GM23338 (cell line): ENCODE measurements around the gene KLHL22. TPM values are rescaled to one million over a fixed set of nuclear protein-coding genes. Genes with fewer than 3 reads are reported as not detected.

Experiments used
- ATAC-seq: fragments of 200-7000 bp; cut with Tn5 transposase; 3 replicates; pipeline ENCODE4 v1.9.1; 2020
- DNase-seq: peaks from one replicate; pipeline ENCODE4 v3.0.0-alpha.2; 2015; ENCODE audit warnings: low spot score
- H2AFZ ChIP-seq: fragments of 200-600 bp; sonication (generic); 2 replicates; pipeline ENCODE4 v1.8.0; 2016; ENCODE audit warnings: antibody characterized with exemption, mild to moderate bottlenecking, moderate library complexity
- H3F3A ChIP-seq: fragments of 200-600 bp; sonication (generic); replicated peaks from 2 replicates; pipeline ENCODE4 v1.8.0; 2017; ENCODE audit warnings: antibody characterized with exemption, mixed run types, low read depth
- H3K27ac ChIP-seq: fragments of 200-600 bp; sonication (generic); 2 replicates; pipeline ENCODE4 v1.6.1; 2016; ENCODE audit warnings: low read depth
- H3K27me3 ChIP-seq: fragments of 200-600 bp; sonication (generic); 2 replicates; pipeline ENCODE4 v1.8.0; 2016; ENCODE audit warnings: mild to moderate bottlenecking, mixed run types, moderate library complexity; ENCODE audit not compliant: insufficient read depth
- H3K36me3 ChIP-seq: fragments of 200-600 bp; sonication (generic); 2 replicates; pipeline ENCODE4 v1.8.0; 2016; ENCODE audit warnings: mild to moderate bottlenecking; ENCODE audit not compliant: insufficient read depth
- H3K4me1 ChIP-seq: fragments of 200-600 bp; sonication (generic); 2 replicates; pipeline ENCODE4 v1.8.0; 2016; ENCODE audit warnings: mild to moderate bottlenecking, moderate library complexity; ENCODE audit not compliant: insufficient read depth
- H3K4me2 ChIP-seq: fragments of 200-600 bp; sonication (generic); 2 replicates; pipeline ENCODE4 v1.7.1; 2017; ENCODE audit warnings: mixed run types
- H3K4me3 ChIP-seq: fragments of 200-600 bp; sonication (generic); 2 replicates; pipeline ENCODE4 v1.6.1; 2016; ENCODE audit warnings: mixed run types
- H3K79me2 ChIP-seq: fragments of 200-600 bp; sonication (generic); replicated peaks from 2 replicates; pipeline ENCODE4 v1.8.0; 2017; ENCODE audit warnings: mild to moderate bottlenecking; ENCODE audit not compliant: insufficient read depth
- H3K9me2 ChIP-seq: fragments of 200-600 bp; sonication (generic); 2 replicates; pipeline ENCODE4 v1.8.0; 2017; ENCODE audit not compliant: insufficient read depth
- H4K20me1 ChIP-seq: fragments of 200-600 bp; sonication (generic); replicated peaks from 2 replicates; pipeline ENCODE4 v1.8.0; 2017; ENCODE audit warnings: mild to moderate bottlenecking; ENCODE audit not compliant: insufficient read depth
- H3K27ac Mint-ChIP-seq: 2 replicates; pipeline ENCODE4 v1.8.0; 2020; ENCODE audit warnings: inconsistent platforms, mild to moderate bottlenecking, moderate library complexity, mixed read lengths
- H3K27me3 Mint-ChIP-seq: 3 replicates; pipeline ENCODE4 v1.8.0; 2022; ENCODE audit warnings: low read depth, mild to moderate bottlenecking, moderate library complexity, mixed read lengths, inconsistent platforms; ENCODE audit not compliant: insufficient read depth, poor library complexity
- H3K36me3 Mint-ChIP-seq: 3 replicates; pipeline ENCODE4 v1.8.0; 2021; ENCODE audit warnings: low read depth, mild to moderate bottlenecking, inconsistent platforms, moderate library complexity, mixed read lengths
- H3K4me1 Mint-ChIP-seq: 3 replicates; pipeline ENCODE4 v1.8.0; 2020; ENCODE audit warnings: mild to moderate bottlenecking, inconsistent platforms, mixed read lengths
- H3K4me3 Mint-ChIP-seq: 3 replicates; pipeline ENCODE4 v1.8.0; 2021; ENCODE audit warnings: moderate library complexity, mild to moderate bottlenecking, inconsistent platforms, mixed read lengths
- H3K9me3 Mint-ChIP-seq: 3 replicates; pipeline ENCODE4 v1.8.0; 2020; ENCODE audit warnings: moderate library complexity, mild to moderate bottlenecking, inconsistent platforms, mixed read lengths
- ETS1 ChIP-seq: IDR thresholded peaks from 2 replicates; pipeline ENCODE4 v1.6.1; 2016; ENCODE audit warnings: antibody characterized with exemption
- EZH2 ChIP-seq: fragments of 200-600 bp; sonication (generic); IDR thresholded peaks from one replicate; pipeline ENCODE4 v1.8.0; 2017; ENCODE audit warnings: antibody characterized with exemption, mild to moderate bottlenecking, low read depth; ENCODE audit not compliant: unreplicated experiment
- JUNB ChIP-seq: IDR thresholded peaks from one replicate; pipeline ENCODE4 v1.6.1; 2016; ENCODE audit warnings: antibody characterized with exemption; ENCODE audit not compliant: unreplicated experiment
- NANOG ChIP-seq: IDR thresholded peaks from 2 replicates; pipeline ENCODE4 v1.6.1; 2016; ENCODE audit warnings: antibody characterized with exemption, borderline replicate concordance
- POLR2AphosphoS5 ChIP-seq: IDR thresholded peaks from 2 replicates; pipeline ENCODE4 v1.6.1; 2016; ENCODE audit warnings: antibody characterized with exemption, low read depth
- REST ChIP-seq: IDR thresholded peaks from one replicate; pipeline ENCODE4 v1.6.1; 2018; ENCODE audit warnings: antibody characterized with exemption; ENCODE audit not compliant: unreplicated experiment
- ZNF462 ChIP-seq: fragments of 250-450 bp; sonication (Bioruptor Pico); IDR thresholded peaks from 2 replicates; pipeline ENCODE4 v1.5.0; 2020; ENCODE audit warnings: mild to moderate bottlenecking, moderate library complexity
- polyA plus RNA-seq: library from polyadenylated mRNA; unstranded; fragments of >200 nt; fragmentation: Nextera tagmentation; extraction: Ambion mirVana; gene quantifications from 2 replicates; pipeline ENCODE4 v1.2.1, GENCODE V29; 2016
- total RNA-seq: library from RNA; depleted of rRNA; stranded (reverse); fragments of >200 nt; shearing (Covaris generic); gene quantifications from 2 replicates; pipeline ENCODE4 v1.2.3, GENCODE V29; 2014

KLHL22 gene
- total and polyA plus RNA-seq, 2 experiments from 2014 or later: 2.4 to 16.0 TPM

GRCh38 chr22:20422271-20423007, 73.2 kb downstream of the KLHL22 start:
- H3K4me3 ChIP-seq: no peak overlapping the region
- H3K9me3 Mint-ChIP-seq: no peaks in the 10 kb centered on the region
- DNase-seq: no peak
- peaks cover 39% of the 10 kb centered on the region for H3K27me3 Mint-ChIP-seq
- no peaks in the 10 kb centered on the region for H3K79me2 ChIP-seq
- H3K4me1 ChIP-seq: no peaks in the 10 kb centered on the region
- no peaks in the 10 kb centered on the region for H3K36me3 ChIP-seq
- TF ChIP-seq JUNB: no peak
- TF ChIP-seq REST: no peak
- TF ChIP-seq POLR2AphosphoS5: no peak
- TF ChIP-seq EZH2: no peak
- no peak for TF ChIP-seq ZNF462 (CRISPR knock-in tag)
- no peak for TF ChIP-seq ETS1
- TF ChIP-seq NANOG: no peak
- H3K9me2 ChIP-seq: no peaks in the 10 kb centered on the region
- peaks cover 3% of the 10 kb centered on the region for H3K4me1 Mint-ChIP-seq
- no peak overlapping the region for H3K27ac Mint-ChIP-seq
- no peaks in the 10 kb centered on the region for H3F3A ChIP-seq
- H3K36me3 Mint-ChIP-seq: no peaks in the 10 kb centered on the region; the same call in 2 of the 3 replicates
- no peak overlapping the region for H3K27ac ChIP-seq
- H4K20me1 ChIP-seq: 0 out of 2 replicates have a peak, but pooled peaks cover 6% of the 10 kb centered on the region
- no peak overlapping the region for H3K4me2 ChIP-seq
- peaks cover 33% of the 10 kb centered on the region for H3K27me3 ChIP-seq
- H3K4me3 Mint-ChIP-seq: no peak overlapping the region
- H2AFZ ChIP-seq: no peak overlapping the region
- ATAC-seq: no peak
